ENCODE measurements around the gene MACC1.
A peak's percentile ranks its signal among the peaks of the same experiment; 100 is the strongest.

Gene MACC1

GRCh38 chr7:20141002-20141345, 76.2 kb downstream of the MACC1 start:
- peak overlapping the region; percentile 36; the same call in 1 of the 2 replicates for H3K27ac ChIP-seq
- TF ChIP-seq CTCF (conservative IDR thresholded peaks at IDR 0.05), result no peak

- no peak for TF ChIP-seq CTCF (conservative IDR thresholded peaks at IDR 0.05)
- peak overlapping the region; percentile 36 for H3K27ac ChIP-seq
Observed at GRCh38 chr7:20140291-20141001, 76.7 kb downstream of the MACC1 start.

GRCh38 chr7:20136647-20137046, 80.5 kb downstream of the MACC1 start:
- H3K27ac ChIP-seq, result no peak overlapping the region
- TF ChIP-seq CTCF (conservative IDR thresholded peaks at IDR 0.05), result no peak

- no peak for TF ChIP-seq CTCF (conservative IDR thresholded peaks at IDR 0.05)
- peak overlapping the region; percentile 44; the same call in 1 of the 2 replicates for H3K27ac ChIP-seq
Observed at GRCh38 chr7:20133803-20134202, 83.4 kb downstream of the MACC1 start.

GRCh38 chr7:20132585-20132984, 84.6 kb downstream of the MACC1 start:
- peak overlapping the region; percentile 44; the same call in 1 of the 2 replicates for H3K27ac ChIP-seq

GRCh38 chr7:20131776-20132175, 85.4 kb downstream of the MACC1 start:
- no peak overlapping the region for H3K27ac ChIP-seq
- TF ChIP-seq CTCF (conservative IDR thresholded peaks at IDR 0.05), result no peak

More at GRCh38 chr7:20132585-20132984, 84.6 kb downstream of the MACC1 start:
- no peak for TF ChIP-seq CTCF (conservative IDR thresholded peaks at IDR 0.05)

- TF ChIP-seq CTCF (conservative IDR thresholded peaks at IDR 0.05), result no peak
- no peak overlapping the region for H3K27ac ChIP-seq
Observed at GRCh38 chr7:20129920-20130319, 87.3 kb downstream of the MACC1 start.

All from VCaP (cell line).